Measurements from ENCODE around the gene CALML4. TPM values are rescaled to one million over a fixed set of nuclear protein-coding genes. Genes with fewer than 3 reads are reported as not detected.

CALML4 gene
- total RNA-seq, 2 donors from 2014 or later = 3.3 to 12.7 TPM

DNA sequence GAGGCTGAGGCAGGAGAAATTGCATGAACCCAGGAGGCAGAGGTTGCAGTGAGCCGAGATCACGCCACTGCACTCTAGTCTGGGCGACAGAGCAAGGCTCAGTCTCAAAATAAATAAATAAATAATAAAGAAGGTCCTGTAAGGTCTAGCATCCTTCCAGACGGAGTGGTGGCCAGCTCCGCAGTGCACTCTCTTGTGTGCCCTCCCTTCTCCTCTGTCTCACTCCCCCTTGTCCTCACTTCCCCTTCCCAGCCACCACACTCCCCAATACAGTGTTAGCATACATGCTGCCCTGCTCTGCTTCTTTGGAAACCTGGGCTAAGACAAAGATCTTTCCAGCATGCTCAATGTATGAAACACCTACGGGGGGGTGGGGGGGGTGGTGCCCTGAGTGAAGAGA is 27.8 kb upstream of the CALML4 start:
- no peak for ATAC-seq
- H3K27me3 ChIP-seq = no peaks in the 10 kb centered on the region
- TF ChIP-seq POLR2A (IDR thresholded peaks at IDR 0.05) = no peak
- TF ChIP-seq, protein P1, sequence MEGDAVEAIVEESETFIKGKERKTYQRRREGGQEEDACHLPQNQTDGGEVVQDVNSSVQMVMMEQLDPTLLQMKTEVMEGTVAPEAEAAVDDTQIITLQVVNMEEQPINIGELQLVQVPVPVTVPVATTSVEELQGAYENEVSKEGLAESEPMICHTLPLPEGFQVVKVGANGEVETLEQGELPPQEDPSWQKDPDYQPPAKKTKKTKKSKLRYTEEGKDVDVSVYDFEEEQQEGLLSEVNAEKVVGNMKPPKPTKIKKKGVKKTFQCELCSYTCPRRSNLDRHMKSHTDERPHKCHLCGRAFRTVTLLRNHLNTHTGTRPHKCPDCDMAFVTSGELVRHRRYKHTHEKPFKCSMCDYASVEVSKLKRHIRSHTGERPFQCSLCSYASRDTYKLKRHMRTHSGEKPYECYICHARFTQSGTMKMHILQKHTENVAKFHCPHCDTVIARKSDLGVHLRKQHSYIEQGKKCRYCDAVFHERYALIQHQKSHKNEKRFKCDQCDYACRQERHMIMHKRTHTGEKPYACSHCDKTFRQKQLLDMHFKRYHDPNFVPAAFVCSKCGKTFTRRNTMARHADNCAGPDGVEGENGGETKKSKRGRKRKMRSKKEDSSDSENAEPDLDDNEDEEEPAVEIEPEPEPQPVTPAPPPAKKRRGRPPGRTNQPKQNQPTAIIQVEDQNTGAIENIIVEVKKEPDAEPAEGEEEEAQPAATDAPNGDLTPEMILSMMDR (IDR thresholded peaks at IDR 0.05) = no peak
- peaks cover 15% of the 10 kb centered on the region for H3K4me1 ChIP-seq
- H3K9me3 ChIP-seq = no peaks in the 10 kb centered on the region
- intact Hi-C loops (cut with DNase I) = no loop called here
- peak overlapping the region in 1 of 4 donors; percentile 42 for H3K27ac ChIP-seq
- H3K36me3 ChIP-seq (replicated peaks in 1 of 2; ENCODE audit: insufficient read depth in 1 of 2, low read depth in 2 of 2) = no peaks in the 10 kb centered on the region
- whole genome bisulfite sequencing, 2 donors = 78 to 85% methylated on average over 5 to 6 of the region's 6 CpGs
- H3K4me3 ChIP-seq = no peak overlapping the region
- peak in 1 of 4 donors; percentile 53 for DNase-seq

DNA sequence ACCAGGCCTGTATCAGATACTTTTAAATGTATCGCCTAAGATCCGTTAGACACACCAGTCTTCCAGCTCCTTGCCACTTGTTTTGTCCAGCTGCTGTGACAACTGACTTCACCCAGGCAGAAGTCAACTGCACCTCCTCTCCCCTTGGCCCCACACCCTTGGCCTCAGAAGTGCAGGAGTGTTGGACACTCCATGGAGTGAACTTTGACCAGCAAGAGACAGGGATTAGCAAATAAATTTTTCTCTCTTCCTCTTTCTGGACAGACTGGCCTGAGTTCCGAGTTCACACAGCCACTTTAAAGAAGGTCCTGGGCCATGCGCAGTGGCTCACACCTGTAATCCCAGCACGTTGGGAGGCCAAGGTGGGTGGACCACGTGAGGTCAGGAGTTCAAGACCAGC is 27.3 kb upstream of the CALML4 start:
- no peaks in the 10 kb centered on the region for H3K27me3 ChIP-seq
- TF ChIP-seq, protein P1 (IDR thresholded peaks at IDR 0.05) = no peak
- TF ChIP-seq POLR2A (IDR thresholded peaks at IDR 0.05) = no peak
- peaks cover 19% of the 10 kb centered on the region for H3K4me1 ChIP-seq
- no peak for DNase-seq
- 70 to 78% methylated on average over 6 of the region's 6 CpGs for WGBS, 2 donors
- intact Hi-C loops (cut with DNase I) = no loop called here
- no peak for ATAC-seq
- H3K27ac ChIP-seq = peak overlapping the region in 1 of 4 donors; percentile 42
- no peak overlapping the region for H3K4me3 ChIP-seq
- H3K36me3 ChIP-seq (replicated peaks in 1 of 2; ENCODE audit: insufficient read depth in 1 of 2, low read depth in 2 of 2) = no peaks in the 10 kb centered on the region
- no peaks in the 10 kb centered on the region for H3K9me3 ChIP-seq

DNA sequence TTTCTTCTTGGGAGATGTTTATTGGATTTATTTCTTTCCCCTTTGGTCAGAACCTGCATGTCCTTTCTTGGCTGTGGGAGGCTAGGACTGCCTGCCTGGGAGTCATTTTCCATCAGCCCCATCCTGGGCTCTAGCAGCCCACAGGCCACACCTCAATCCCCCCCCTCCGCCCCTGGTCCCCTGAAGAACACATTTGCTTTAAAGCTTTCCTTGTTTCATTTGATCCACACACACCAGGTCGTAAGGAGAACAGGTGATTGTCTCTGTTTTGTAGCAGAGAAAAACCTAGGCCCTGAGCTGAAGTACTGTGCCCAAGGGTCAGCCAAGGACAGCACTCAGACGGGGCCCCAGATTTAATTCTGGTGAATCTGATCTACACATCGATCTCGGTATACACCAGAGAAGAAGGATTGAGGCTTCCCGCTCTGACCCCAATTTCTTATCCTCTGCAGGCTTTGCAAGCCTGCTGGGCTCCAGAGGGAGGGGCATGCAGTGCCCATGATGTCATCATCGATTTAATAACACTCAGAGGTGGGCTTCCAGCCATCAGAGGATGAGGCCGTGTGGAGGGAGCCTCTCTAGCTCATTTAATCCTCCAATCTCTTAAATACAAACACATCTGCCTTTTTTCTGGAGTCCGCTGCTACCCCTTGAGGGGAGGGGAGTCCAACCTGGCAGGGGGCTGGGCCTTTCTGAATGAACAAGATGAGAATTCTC is 26.1 kb upstream of the CALML4 start:
- no peak overlapping the region for H3K27ac ChIP-seq
- H3K36me3 ChIP-seq (replicated peaks in 1 of 2; ENCODE audit: insufficient read depth in 1 of 2, low read depth in 2 of 2) = no peaks in the 10 kb centered on the region
- peaks cover 19% of the 10 kb centered on the region for H3K4me1 ChIP-seq
- H3K27me3 ChIP-seq = no peaks in the 10 kb centered on the region
- WGBS, 2 donors = 72 to 73% methylated on average over 8 to 9 of the region's 9 CpGs
- TF ChIP-seq, protein P1 (IDR thresholded peaks at IDR 0.05) = no peak
- TF ChIP-seq POLR2A (IDR thresholded peaks at IDR 0.05) = no peak
- intact Hi-C loops (cut with DNase I) = no loop called here
- no peaks in the 10 kb centered on the region for H3K9me3 ChIP-seq
- no peak for ATAC-seq
- no peak for DNase-seq
- no peak overlapping the region for H3K4me3 ChIP-seq

DNA sequence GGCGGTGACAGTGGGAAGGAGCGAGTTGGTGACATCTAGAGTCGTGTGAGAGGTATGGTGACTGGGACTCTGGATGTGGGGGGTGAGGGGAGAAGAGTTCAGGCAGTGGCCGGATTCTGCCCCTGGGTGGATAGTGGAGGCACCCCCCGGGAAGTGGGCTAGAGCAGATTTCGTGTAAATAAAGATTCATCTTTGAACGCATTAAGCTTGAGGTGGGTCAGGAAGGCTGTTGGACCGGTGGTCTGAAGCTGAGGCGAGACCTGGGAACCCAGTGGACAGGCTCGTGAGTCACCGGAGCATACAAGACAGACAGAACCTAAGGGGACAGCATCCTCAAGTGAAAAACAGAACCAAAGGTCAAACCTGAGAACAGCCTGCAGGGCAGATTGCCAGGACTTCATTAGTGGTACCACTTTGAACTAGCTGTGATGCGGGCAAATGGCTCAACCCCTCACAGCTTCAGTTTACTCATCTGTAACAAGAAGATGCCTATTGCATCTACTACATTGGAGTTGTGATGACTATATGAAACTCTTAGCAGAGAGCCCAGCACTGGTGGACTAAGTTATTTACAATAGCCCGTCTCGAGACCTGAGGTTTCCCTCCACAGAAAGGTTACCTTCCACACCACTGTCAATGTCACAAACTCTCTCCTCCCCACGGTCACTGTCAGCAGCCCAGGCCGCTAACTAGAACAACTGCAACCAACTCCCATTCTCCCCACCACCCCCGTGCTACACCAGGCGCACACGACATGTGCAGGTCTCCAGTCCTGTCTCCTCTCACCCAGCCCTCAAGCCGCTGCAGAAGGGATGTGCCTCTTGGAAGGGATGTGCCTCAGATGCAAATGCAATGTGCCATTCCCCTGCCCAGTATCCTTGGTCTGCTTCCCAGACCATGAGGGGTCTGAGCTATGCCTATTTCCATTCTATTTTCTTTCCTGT is 25.3 kb upstream of the CALML4 start:
- DNase-seq (peak in 3 of 4 donors; percentile 28 to 34 (median 33)), ATAC-seq (no peak)
- peak overlapping the region; percentile 67 to 94 (median 86) for H3K27ac ChIP-seq
- no peaks in the 10 kb centered on the region for H3K27me3 ChIP-seq
- intact Hi-C loops (cut with DNase I) = no loop called here
- WGBS, 2 donors = 52 to 55% methylated on average over 20 of the region's 20 CpGs
- H3K9me3 ChIP-seq = no peaks in the 10 kb centered on the region
- no peaks in the 10 kb centered on the region for H3K36me3 ChIP-seq (replicated peaks in 1 of 2; ENCODE audit: insufficient read depth in 1 of 2, low read depth in 2 of 2)
- H3K4me1 ChIP-seq = peaks cover 19% of the 10 kb centered on the region
- no peak for TF ChIP-seq POLR2A (IDR thresholded peaks at IDR 0.05)
- TF ChIP-seq, protein P1 (IDR thresholded peaks at IDR 0.05) = no peak
- peak overlapping the region in 1 of 2 donors; percentile 88 for H3K4me3 ChIP-seq

Data from body of pancreas (tissue), 4 donors.